WTC11 (cell line): Measurements from ENCODE around the gene AMD1. TPM values are rescaled to one million over a fixed set of nuclear protein-coding genes. Genes with fewer than 3 reads are reported as not detected.

Experiments used
- ATAC-seq: fragments of 200-7000 bp; cut with Tn5 transposase; 2 replicates; pipeline ENCODE4 v1.10.0; 2021; ENCODE audit warnings: mild to moderate bottlenecking, moderate library complexity
- CTCF ChIA-PET: fragments of 300-600 bp; sonication (Branson Sonifier 250); formaldehyde crosslinking; loops from one replicate; lab custom pipeline; 2021; ENCODE audit warnings: antibody characterized with exemption; lab: Charles Lee
- POLR2A ChIA-PET: fragments of 350-600 bp; sonication (Branson Sonifier 250); formaldehyde crosslinking; loops from one replicate; lab custom pipeline; 2021; ENCODE audit warnings: antibody characterized with exemption; lab: Charles Lee
- DNase-seq: peaks from one replicate; pipeline ENCODE4 v3.0.0; 2021; ENCODE audit warnings: low spot score
- H3K27ac Mint-ChIP-seq: 2 replicates; pipeline ENCODE4 v1.8.0; 2021; ENCODE audit warnings: mixed read lengths
- H3K27me3 Mint-ChIP-seq: 2 replicates; pipeline ENCODE4 v1.8.0; 2021; ENCODE audit warnings: low read depth, mild to moderate bottlenecking, moderate library complexity, mixed read lengths
- H3K36me3 Mint-ChIP-seq: 2 replicates; pipeline ENCODE4 v1.8.0; 2021; ENCODE audit warnings: mixed read lengths
- H3K4me1 Mint-ChIP-seq: 2 replicates; pipeline ENCODE4 v1.8.0; 2022; ENCODE audit warnings: mixed read lengths
- H3K4me3 Mint-ChIP-seq: 2 replicates; pipeline ENCODE4 v1.8.0; 2021; ENCODE audit warnings: mild to moderate bottlenecking, moderate library complexity, mixed read lengths
- H3K9me3 Mint-ChIP-seq: 2 replicates; pipeline ENCODE4 v1.8.0; 2021; ENCODE audit warnings: mixed read lengths
- CBFB ChIP-seq: sonication (generic); formaldehyde crosslinking; IDR thresholded peaks from 2 replicates; pipeline ENCODE4 v1.8.1; 2022; ENCODE audit warnings: mild to moderate bottlenecking, low read depth, missing genetic modification reagents
- E2F1 ChIP-seq: sonication (generic); formaldehyde crosslinking; IDR thresholded peaks from 2 replicates; pipeline ENCODE4 v1.8.0; 2022; ENCODE audit warnings: mild to moderate bottlenecking, missing genetic modification reagents
- FOXJ3 ChIP-seq: sonication (generic); formaldehyde crosslinking; IDR thresholded peaks from 2 replicates; pipeline ENCODE4 v1.9.0; 2021; ENCODE audit warnings: missing genetic modification reagents, mild to moderate bottlenecking, borderline replicate concordance
- FOXK1 ChIP-seq: sonication (generic); formaldehyde crosslinking; IDR thresholded peaks from 2 replicates; pipeline ENCODE4 v1.8.0; 2022; ENCODE audit warnings: mild to moderate bottlenecking, moderate library complexity, missing genetic modification reagents
- FOXP1 ChIP-seq: sonication (generic); formaldehyde crosslinking; IDR thresholded peaks from 2 replicates; pipeline ENCODE4 v1.8.0; 2022; ENCODE audit warnings: missing genetic modification reagents, mild to moderate bottlenecking, moderate library complexity, borderline replicate concordance
- GABPB1 ChIP-seq: sonication (generic); formaldehyde crosslinking; IDR thresholded peaks from 2 replicates; pipeline ENCODE4 v1.8.1; 2023; ENCODE audit warnings: mild to moderate bottlenecking, missing genetic modification reagents
- HMGA2 ChIP-seq: fragments of 250-450 bp; sonication (Bioruptor Pico); IDR thresholded peaks from 2 replicates; pipeline ENCODE4 v1.4.0; 2021; ENCODE audit warnings: mild to moderate bottlenecking, moderate library complexity
- JAZF1 ChIP-seq: fragments of 250-450 bp; sonication (Bioruptor Pico); IDR thresholded peaks from 2 replicates; pipeline ENCODE4 v1.9.0; 2021; ENCODE audit warnings: moderate library complexity, mild to moderate bottlenecking, inconsistent platforms
- JUN ChIP-seq: sonication (generic); formaldehyde crosslinking; IDR thresholded peaks from 2 replicates; pipeline ENCODE4 v1.8.0; 2023; ENCODE audit warnings: mild to moderate bottlenecking, missing genetic modification reagents
- NR3C1 ChIP-seq: sonication (generic); formaldehyde crosslinking; conservative IDR thresholded peaks from 2 replicates; pipeline ENCODE4 v1.8.1; 2023; ENCODE audit warnings: low read depth, mild to moderate bottlenecking, missing genetic modification reagents
- PRDM15 ChIP-seq: sonication (generic); formaldehyde crosslinking; IDR thresholded peaks from 2 replicates; pipeline ENCODE4 v1.8.0; 2022; ENCODE audit warnings: missing genetic modification reagents
- SOX15 ChIP-seq: fragments of 250-450 bp; sonication (Bioruptor Pico); IDR thresholded peaks from 2 replicates; pipeline ENCODE4 v1.9.0; 2021; ENCODE audit warnings: mild to moderate bottlenecking
- TEAD4 ChIP-seq: sonication (generic); formaldehyde crosslinking; IDR thresholded peaks from 2 replicates; pipeline ENCODE4 v1.8.0; 2022; ENCODE audit warnings: mild to moderate bottlenecking, missing genetic modification reagents
- USF1 ChIP-seq: sonication (generic); formaldehyde crosslinking; IDR thresholded peaks from 2 replicates; pipeline ENCODE4 v1.8.0; 2022; ENCODE audit warnings: mild to moderate bottlenecking, missing genetic modification reagents
- ZNF219 ChIP-seq: sonication (generic); formaldehyde crosslinking; IDR thresholded peaks from 2 replicates; pipeline ENCODE4 v1.8.0; 2023; ENCODE audit warnings: missing genetic modification reagents, mild to moderate bottlenecking, borderline replicate concordance
- ZNF281 ChIP-seq: sonication (generic); formaldehyde crosslinking; IDR thresholded peaks from 2 replicates; pipeline ENCODE4 v1.8.0; 2023; ENCODE audit warnings: mild to moderate bottlenecking, missing genetic modification reagents
- total RNA-seq: library from RNA; stranded (reverse); gene quantifications from 3 replicates; pipeline ENCODE4 v1.2.3, GENCODE V29; 2021

AMD1 gene
- total RNA-seq, 1 experiment from 2014 or later: 122 TPM

GRCh38 chr6:110877569-110877968 lies 3.0 kb downstream of the AMD1 start:
- H3K4me3 Mint-ChIP-seq: peak overlapping the region; percentile 84
- ATAC-seq (no peak), DNase-seq (no peak)
- peaks cover 61% of the 10 kb centered on the region for H3K4me1 Mint-ChIP-seq
- peak overlapping the region; percentile 90; the same call in 1 of the 2 replicates for H3K27ac Mint-ChIP-seq
- H3K27me3 Mint-ChIP-seq: no peaks in the 10 kb centered on the region
- CTCF ChIA-PET: interaction anchor here (1.9 to 4.1 kb wide), 3 partner anchors 63 to 259 kb away, joined by 8 to 27 read pairs (median 24); partner anchors contain the start of gene CDK19
- H3K36me3 Mint-ChIP-seq: peaks cover 5% of the 10 kb centered on the region; the same call in 1 of the 2 replicates
- POLR2A ChIA-PET: interaction anchor here (1.8 to 5.0 kb wide), 2 partner anchors 63 to 81 kb away, joined by 5 to 146 read pairs; partner anchors contain the start of genes CDK19 and GTF3C6
- TF ChIP-seq FOXP1 (CRISPR knock-in tag): no peak
- TF ChIP-seq ZNF281: no peak
- no peak for TF ChIP-seq PRDM15 (CRISPR knock-in tag)
- TF ChIP-seq E2F1 (CRISPR knock-in tag): no peak
- TF ChIP-seq NR3C1 (CRISPR knock-in tag): no peak
- H3K9me3 Mint-ChIP-seq: no peaks in the 10 kb centered on the region

GRCh38 chr6:110878751-110879522 lies 4.4 kb downstream of the AMD1 start:
- Mint-ChIP-seq H3K27me3 (no peaks in the 10 kb centered on the region), H3K27ac (peak overlapping the region; percentile 96), H3K36me3 (peaks cover 5% of the 10 kb centered on the region; the same call in 1 of the 2 replicates), H3K9me3 (no peaks in the 10 kb centered on the region), H3K4me3 (peak overlapping the region; percentile 84), H3K4me1 (peaks cover 69% of the 10 kb centered on the region)
- ATAC-seq (no peak), DNase-seq (peak; percentile 48)
- ChIA-PET CTCF (interaction anchor here (0.5 to 4.1 kb wide), 7 partner anchors 12 to 260 kb away, joined by 3 to 27 read pairs (median 5); partner anchors contain the start of gene CDK19), POLR2A (interaction anchor here (0.6 to 2.3 kb wide), 5 partner anchors 26 to 204 kb away, joined by 3 to 10 read pairs (median 4); partner anchors contain the start of genes CDK19 and GTF3C6)
- TF ChIP-seq FOXJ3 (no peak), CBFB (CRISPR knock-in tag) (no peak), GABPB1 (CRISPR knock-in tag) (0 out of 2 replicates have a peak, but pooled peaks have one; percentile 40), FOXK1 (CRISPR knock-in tag) (0 out of 2 replicates have a peak, but pooled peaks have one; percentile 36)

GRCh38 chr6:110880651-110881050 lies 6.1 kb downstream of the AMD1 start:
- ChIA-PET POLR2A (no interaction called here), CTCF (interaction anchor here (0.8 kb wide), 1 partner anchor 65 kb away, joined by 3 read pairs; the partner anchor contains the start of gene CDK19)
- H3K4me3 Mint-ChIP-seq: peak overlapping the region; percentile 84
- peaks cover 86% of the 10 kb centered on the region for H3K4me1 Mint-ChIP-seq
- no peak for TF ChIP-seq USF1
- TF ChIP-seq ZNF219 (CRISPR knock-in tag): no peak
- TF ChIP-seq TEAD4: no peak
- TF ChIP-seq HMGA2 (CRISPR knock-in tag): no peak
- TF ChIP-seq JUN: no peak
- no peak for TF ChIP-seq SOX15 (CRISPR knock-in tag)
- no peak for TF ChIP-seq JAZF1 (CRISPR knock-in tag)
- H3K27me3 Mint-ChIP-seq: no peaks in the 10 kb centered on the region
- 0 out of 2 replicates have a peak, but pooled peaks cover 3% of the 10 kb centered on the region for H3K36me3 Mint-ChIP-seq
- no peaks in the 10 kb centered on the region for H3K9me3 Mint-ChIP-seq
- no peak for ATAC-seq
- DNase-seq: no peak
- peak overlapping the region; percentile 96; the same call in 1 of the 2 replicates for H3K27ac Mint-ChIP-seq
